Measurements from ENCODE around the gene RAP1B.

RAP1B gene

DNA sequence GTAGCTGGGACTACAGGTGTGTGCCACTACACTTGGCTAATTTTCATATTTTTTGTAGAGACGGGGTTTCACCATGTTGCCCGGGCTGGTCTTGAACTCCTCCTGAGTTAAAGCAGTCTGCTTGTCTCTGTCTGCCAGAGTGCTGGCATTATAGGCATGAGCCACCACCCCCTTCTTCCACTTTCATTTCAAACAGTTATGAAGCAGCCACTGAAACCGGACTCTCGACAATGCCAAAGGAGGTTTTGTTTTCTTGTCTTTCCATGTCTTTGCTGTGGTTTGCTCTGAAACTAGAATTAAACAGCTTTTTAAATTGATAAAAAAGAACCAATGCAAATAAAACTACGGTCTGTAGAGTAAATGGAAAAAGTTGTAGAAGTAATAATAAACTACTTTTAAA, 30.4 kb downstream of the RAP1B start:
- TF ChIP-seq, protein P1, sequence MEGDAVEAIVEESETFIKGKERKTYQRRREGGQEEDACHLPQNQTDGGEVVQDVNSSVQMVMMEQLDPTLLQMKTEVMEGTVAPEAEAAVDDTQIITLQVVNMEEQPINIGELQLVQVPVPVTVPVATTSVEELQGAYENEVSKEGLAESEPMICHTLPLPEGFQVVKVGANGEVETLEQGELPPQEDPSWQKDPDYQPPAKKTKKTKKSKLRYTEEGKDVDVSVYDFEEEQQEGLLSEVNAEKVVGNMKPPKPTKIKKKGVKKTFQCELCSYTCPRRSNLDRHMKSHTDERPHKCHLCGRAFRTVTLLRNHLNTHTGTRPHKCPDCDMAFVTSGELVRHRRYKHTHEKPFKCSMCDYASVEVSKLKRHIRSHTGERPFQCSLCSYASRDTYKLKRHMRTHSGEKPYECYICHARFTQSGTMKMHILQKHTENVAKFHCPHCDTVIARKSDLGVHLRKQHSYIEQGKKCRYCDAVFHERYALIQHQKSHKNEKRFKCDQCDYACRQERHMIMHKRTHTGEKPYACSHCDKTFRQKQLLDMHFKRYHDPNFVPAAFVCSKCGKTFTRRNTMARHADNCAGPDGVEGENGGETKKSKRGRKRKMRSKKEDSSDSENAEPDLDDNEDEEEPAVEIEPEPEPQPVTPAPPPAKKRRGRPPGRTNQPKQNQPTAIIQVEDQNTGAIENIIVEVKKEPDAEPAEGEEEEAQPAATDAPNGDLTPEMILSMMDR (IDR thresholded peaks at IDR 0.05; ENCODE audit: extremely low read depth, missing control alignments) = no peak
- DNase-seq (ENCODE audit: low spot score) = peak; percentile 48

- TF ChIP-seq, protein P1 (IDR thresholded peaks at IDR 0.05; ENCODE audit: extremely low read depth, missing control alignments) = no peak
- DNase-seq (ENCODE audit: low spot score) = no peak
Observed at GRCh38 chr12:68646484-68646883, 35.8 kb downstream of the RAP1B start.

DNA sequence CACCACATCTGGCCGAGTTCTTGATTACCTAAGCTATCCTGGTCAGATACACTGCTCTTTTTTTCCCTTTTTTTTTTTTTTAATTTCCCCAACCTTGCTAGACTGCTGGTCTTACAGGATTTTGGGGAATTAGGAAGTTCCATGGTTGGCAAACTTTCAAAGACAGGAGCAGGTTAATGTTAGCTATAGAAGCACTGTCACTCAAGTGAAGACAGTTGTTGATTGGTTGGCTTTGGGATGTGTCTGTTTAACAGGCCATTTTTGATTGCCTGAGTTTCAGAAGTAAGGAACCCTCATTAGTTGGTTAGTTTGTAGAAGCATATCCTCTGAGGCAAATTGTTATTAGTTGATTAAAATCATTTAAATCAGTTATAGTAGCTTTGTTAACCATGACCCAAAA, 36.8 kb downstream of the RAP1B start:
- TF ChIP-seq, protein P1 (IDR thresholded peaks at IDR 0.05; ENCODE audit: extremely low read depth, missing control alignments) = no peak

DNA sequence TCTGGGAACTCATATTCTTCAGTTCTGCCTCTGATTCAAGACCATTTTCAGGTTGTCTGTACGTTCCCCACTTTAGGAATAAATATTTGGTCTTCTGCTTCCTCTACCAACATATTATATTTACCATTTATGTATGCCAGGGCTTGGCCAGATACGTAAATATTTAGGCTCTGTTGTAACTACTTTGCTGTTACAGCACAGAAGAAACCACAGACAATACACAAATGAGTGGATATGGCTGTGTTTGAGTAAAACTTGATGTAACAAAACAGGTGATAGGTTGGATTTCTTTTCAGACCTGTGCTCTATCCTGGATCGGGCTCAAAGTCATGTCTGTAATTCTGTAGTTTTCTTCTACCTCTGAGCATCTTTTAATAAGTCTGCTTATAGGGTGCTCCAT, 37.5 kb downstream of the RAP1B start:
- no peak for DNase-seq (ENCODE audit: low spot score)
- TF ChIP-seq, protein P1 (IDR thresholded peaks at IDR 0.05; ENCODE audit: extremely low read depth, missing control alignments) = no peak

More for the DNA sequence above, 36.8 kb downstream of the RAP1B start:
- DNase-seq (ENCODE audit: low spot score) = no peak

GRCh38 chr12:68665016-68665569, 54.4 kb downstream of the RAP1B start:
- TF ChIP-seq, protein P1 (IDR thresholded peaks at IDR 0.05; ENCODE audit: extremely low read depth, missing control alignments) = no peak
- DNase-seq (ENCODE audit: low spot score) = no peak

DNA sequence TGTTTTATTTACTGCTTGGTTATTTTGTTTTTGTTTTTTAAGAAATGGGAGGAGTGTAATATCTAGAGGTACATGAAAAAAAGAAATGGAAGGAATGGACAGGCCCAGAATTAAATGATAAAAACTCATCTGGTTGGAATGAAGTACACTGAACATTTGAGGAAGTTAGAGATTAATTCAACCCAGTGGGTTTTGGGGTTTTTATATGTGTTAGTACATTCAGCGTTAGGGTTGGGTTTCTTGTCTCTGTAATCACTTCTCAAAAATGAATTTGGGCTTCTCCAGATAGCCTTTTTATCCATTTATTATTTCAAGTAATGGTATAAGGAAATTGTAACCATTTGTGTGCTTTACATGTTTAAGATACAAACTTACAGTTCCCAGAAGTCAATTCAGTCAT, 56.6 kb downstream of the RAP1B start:
- DNase-seq (ENCODE audit: low spot score) = no peak

DNA sequence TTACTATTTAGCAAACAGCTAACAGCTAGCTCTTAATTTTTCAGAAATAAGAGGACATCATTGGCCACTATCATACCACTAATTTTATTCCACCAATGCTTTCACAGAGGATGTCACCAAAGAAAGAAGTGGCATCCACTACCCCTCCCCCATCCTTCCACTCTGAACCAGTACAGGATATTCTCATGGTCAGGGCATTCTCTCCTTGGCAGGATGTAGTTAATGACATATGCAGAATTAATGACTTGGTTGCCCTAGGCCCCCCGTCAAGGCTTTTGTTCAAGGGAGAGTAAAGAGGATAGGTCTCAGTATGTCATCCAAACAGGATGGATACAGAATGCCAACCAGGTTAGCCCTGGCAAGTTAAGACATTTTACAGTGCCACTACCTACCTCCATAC, 57.2 kb downstream of the RAP1B start:
- TF ChIP-seq, protein P1 (IDR thresholded peaks at IDR 0.05; ENCODE audit: extremely low read depth, missing control alignments) = no peak
- no peak for DNase-seq (ENCODE audit: low spot score)

More for the DNA sequence above, 56.6 kb downstream of the RAP1B start:
- TF ChIP-seq, protein P1 (IDR thresholded peaks at IDR 0.05; ENCODE audit: extremely low read depth, missing control alignments) = no peak

All from GM20000 (cell line).